ENCODE data around the gene CYSTM1.
"Not testable (repeated sequence)": the region's sequence is repeated elsewhere in the genome, so short reads cannot be mapped to it uniquely, and the experiment has no call there.

The CYSTM1 gene

GRCh38 chr5:140178086-140178410 lies 3.1 kb downstream of the CYSTM1 start:
- DNase-seq (ENCODE audit: low read depth) = no peak

- DNase-seq (ENCODE audit: low read depth) = no peak
Measured at GRCh38 chr5:140178482-140179116, 3.6 kb downstream of the CYSTM1 start.

- DNase-seq (ENCODE audit: low read depth) = no peak
Measured at GRCh38 chr5:140181002-140181483, 6.1 kb downstream of the CYSTM1 start.

- DNase-seq (ENCODE audit: low read depth) = no peak
Measured at GRCh38 chr5:140181525-140181924, 6.5 kb downstream of the CYSTM1 start.

GRCh38 chr5:140182075-140182711 lies 7.2 kb downstream of the CYSTM1 start:
- DNase-seq (ENCODE audit: low read depth) = no peak

- DNase-seq (ENCODE audit: low read depth) = no peak
Measured at GRCh38 chr5:140182803-140183367, 7.9 kb downstream of the CYSTM1 start.

- no peak for DNase-seq (ENCODE audit: low read depth)
Measured at GRCh38 chr5:140185409-140185808, 10.4 kb downstream of the CYSTM1 start.

- DNase-seq (ENCODE audit: low read depth) = no peak
Measured at GRCh38 chr5:140186267-140186671, 11.3 kb downstream of the CYSTM1 start.

GRCh38 chr5:140189253-140189652 lies 14.3 kb downstream of the CYSTM1 start:
- DNase-seq (ENCODE audit: low read depth) = no peak

- no peak for DNase-seq (ENCODE audit: low read depth)
Measured at GRCh38 chr5:140189977-140190871, 15.2 kb downstream of the CYSTM1 start.

- DNase-seq (ENCODE audit: low read depth) = no peak
Measured at GRCh38 chr5:140190872-140191218, 15.9 kb downstream of the CYSTM1 start.

- no peak for DNase-seq (ENCODE audit: low read depth)
Measured at GRCh38 chr5:140192715-140193430, 17.9 kb downstream of the CYSTM1 start.

- no peak for DNase-seq (ENCODE audit: low read depth)
Measured at GRCh38 chr5:140194662-140195061, 19.7 kb downstream of the CYSTM1 start.

- no peak for DNase-seq (ENCODE audit: low read depth)
Measured at GRCh38 chr5:140196115-140196814, 21.3 kb downstream of the CYSTM1 start.

GRCh38 chr5:140197023-140197422 lies 22.0 kb downstream of the CYSTM1 start:
- DNase-seq (ENCODE audit: low read depth) = no peak

- DNase-seq (ENCODE audit: low read depth) = not testable (repeated sequence)
Measured at GRCh38 chr5:140198915-140199314, 23.9 kb downstream of the CYSTM1 start.

- no peak for DNase-seq (ENCODE audit: low read depth)
Measured at GRCh38 chr5:140202078-140202477, 27.1 kb downstream of the CYSTM1 start.

- no peak for DNase-seq (ENCODE audit: low read depth)
Measured at GRCh38 chr5:140202610-140203009, 27.6 kb downstream of the CYSTM1 start.

- DNase-seq (ENCODE audit: low read depth) = no peak
Measured at GRCh38 chr5:140205216-140205615, 30.2 kb downstream of the CYSTM1 start.

- DNase-seq (ENCODE audit: low read depth) = no peak
Measured at GRCh38 chr5:140205952-140206351, 31.0 kb downstream of the CYSTM1 start.

GRCh38 chr5:140207250-140207964 lies 32.4 kb downstream of the CYSTM1 start:
- DNase-seq (ENCODE audit: low read depth) = no peak
